Cerebellar cortex (tissue), 1 donor: ENCODE measurements around the gene TRAK2.
A peak's percentile ranks its signal among the peaks of the same experiment; 100 is the strongest.

Experiments
- DNase-seq: peaks from one replicate; pipeline ENCODE4 v3.0.0-alpha.2; 2015; ENCODE audit warnings: low spot score

Gene TRAK2

GRCh38 chr2:201361078-201361733, 90.1 kb downstream of the TRAK2 start:
- DNase-seq, result no peak

- DNase-seq, result no peak
These were observed 91.0 kb downstream of the TRAK2 start for GRCh38 chr2:201360256-201360655.

GRCh38 chr2:201358684-201359083, 92.6 kb downstream of the TRAK2 start:
- no peak for DNase-seq

GRCh38 chr2:201357221-201357620, 94.0 kb downstream of the TRAK2 start, which contains the start of gene FLACC1:
Gene FLACC1, minus strand, starts transcription at chr2:201357345. Its CDS starts 5,941 bp downstream, at chr2:201351404.
- DNase-seq, result peak; percentile 14

GRCh38 chr2:201353116-201353515, 98.1 kb downstream of the TRAK2 start:
- no peak for DNase-seq

- no peak for DNase-seq
These were observed 100.4 kb downstream of the TRAK2 start for GRCh38 chr2:201350879-201351278.

- DNase-seq, result no peak
These were observed 101.7 kb downstream of the TRAK2 start for GRCh38 chr2:201349601-201350000.

- no peak for DNase-seq
These were observed 102.5 kb downstream of the TRAK2 start for GRCh38 chr2:201348758-201349157.

- no peak for DNase-seq
These were observed 104.1 kb downstream of the TRAK2 start for GRCh38 chr2:201347138-201347537.

- no peak for DNase-seq
These were observed 105.5 kb downstream of the TRAK2 start for GRCh38 chr2:201345625-201346213.

- DNase-seq, result no peak
These were observed 106.4 kb downstream of the TRAK2 start for GRCh38 chr2:201344663-201345366.

GRCh38 chr2:201343559-201343958, 107.7 kb downstream of the TRAK2 start:
- DNase-seq, result no peak

- no peak for DNase-seq
These were observed 108.3 kb downstream of the TRAK2 start for GRCh38 chr2:201342923-201343322.

- no peak for DNase-seq
These were observed 121.8 kb downstream of the TRAK2 start for GRCh38 chr2:201329409-201329808.

GRCh38 chr2:201327678-201328077, 123.6 kb downstream of the TRAK2 start:
- DNase-seq, result no peak
